Naive thymus-derived CD8-positive, alpha-beta T cell (primary cell): Measurements from ENCODE around the gene CDC34. TPM values are rescaled to one million over a fixed set of nuclear protein-coding genes. Genes with fewer than 3 reads are reported as not detected.
A peak's percentile ranks its signal among the peaks of the same experiment; 100 is the strongest.

ENCODE experiments used
- ATAC-seq, 2 donors: fragments of 150-1000 bp; cut with Tn5 transposase in 1 of 2; sonication (Bioruptor Pico), chemical (Tn5 transposase) in 1 of 2; 1 replicate in 1 of 2; 2 replicates in 1 of 2; pipeline ENCODE4 v1.10.0; 2021; ENCODE audit warnings: mild to moderate bottlenecking in 2 of 2, moderate library complexity in 2 of 2
- POLR2A ChIA-PET: fragments of 350-600 bp; sonication (Branson Sonifier 250); formaldehyde crosslinking; loops from one replicate; lab custom pipeline; 2021; ENCODE audit warnings: antibody characterized with exemption; lab: Charles Lee
- DNase-seq, 10 donors: peaks; one replicate each; pipeline versions ENCODE4 v3.0.0 to v3.0.0-alpha.2; 2020 to 2022
- H3K27ac Mint-ChIP-seq, 10 donors: one replicate each; pipeline ENCODE4 v1.8.0; 2020 to 2022; ENCODE audit warnings: mild to moderate bottlenecking in 10 of 10, mixed read lengths in 10 of 10, moderate library complexity in 4 of 10, inconsistent platforms in 1 of 10
- H3K27me3 Mint-ChIP-seq, 5 donors: one replicate each; pipeline ENCODE4 v1.8.0; 2021 to 2022; ENCODE audit warnings: mixed read lengths in 5 of 5
- H3K36me3 Mint-ChIP-seq, 3 donors: one replicate each; pipeline ENCODE4 v1.8.0; 2020 to 2022; ENCODE audit warnings: mixed read lengths in 3 of 3, mild to moderate bottlenecking in 2 of 3, inconsistent platforms in 1 of 3
- H3K4me1 Mint-ChIP-seq, 4 donors: one replicate each; pipeline ENCODE4 v1.8.0; 2021 to 2022; ENCODE audit warnings: mixed read lengths in 4 of 4
- H3K4me3 Mint-ChIP-seq, 10 donors: one replicate each; pipeline ENCODE4 v1.8.0; 2020 to 2022; ENCODE audit warnings: mild to moderate bottlenecking in 10 of 10, mixed read lengths in 10 of 10, moderate library complexity in 6 of 10, inconsistent platforms in 1 of 10
- H3K9me3 Mint-ChIP-seq, 9 donors: one replicate each; pipeline ENCODE4 v1.8.0; 2020 to 2022; ENCODE audit warnings: mixed read lengths in 9 of 9, mild to moderate bottlenecking in 3 of 9, inconsistent platforms in 1 of 9, moderate library complexity in 1 of 9
- polyA plus RNA-seq, 3 donors: library from polyadenylated mRNA; unstranded; fragments of 300-500 nt; fragmentation: Illumina TruSeq; gene quantifications; one replicate each; pipeline ENCODE4 v1.2.3, GENCODE V29; 2021
- total RNA-seq, 8 experiments: library from RNA in 2 of 8; stranded (reverse) in 2 of 8; gene quantifications; one replicate each; pipeline ENCODE4 v1.2.3 and lab custom pipeline; 2021 to 2026

The CDC34 gene
- total and polyA plus RNA-seq, 5 experiments from 2014 or later, result 20.6 to 46.7 (median 41.7) TPM

DNA sequence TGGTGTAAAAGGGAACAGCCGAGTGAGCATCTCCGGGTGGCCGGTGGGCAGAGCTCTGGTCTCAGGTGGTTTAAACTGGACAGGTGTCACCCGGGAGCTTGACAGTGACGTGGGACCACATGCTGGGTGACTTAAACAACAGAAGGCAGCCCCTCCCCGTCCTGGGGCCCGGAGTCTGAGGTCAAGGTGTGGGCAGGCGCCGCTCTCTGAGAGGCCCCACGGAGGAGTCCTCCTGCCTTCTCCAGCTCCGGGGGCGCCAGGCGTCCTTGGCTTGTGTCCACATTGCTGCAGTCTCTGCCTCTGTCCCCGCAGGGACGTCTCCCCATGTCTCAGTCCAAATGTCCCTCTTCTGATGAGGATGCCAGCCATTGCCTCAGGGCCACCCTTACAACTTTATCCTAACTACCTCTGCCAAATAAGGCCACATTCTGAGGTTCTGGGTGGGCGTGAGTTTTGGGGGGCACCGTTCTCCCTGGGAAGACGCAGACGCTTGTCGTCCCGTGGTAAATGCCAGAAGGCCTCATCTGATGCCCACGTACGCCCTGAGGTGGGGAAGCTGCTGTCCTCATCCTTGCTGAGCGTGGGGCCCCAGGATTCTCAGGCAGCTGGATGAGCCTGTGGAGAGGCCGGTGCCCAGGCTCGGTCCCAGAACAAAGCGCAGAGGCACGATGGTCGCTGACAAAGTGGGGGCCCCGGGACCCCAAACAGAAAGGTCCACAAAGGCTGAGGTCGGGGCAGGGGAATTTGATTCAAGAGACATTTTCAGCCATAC lies 25.2 kb downstream of the CDC34 start:
- Mint-ChIP-seq H3K4me3 (no peak overlapping the region), H3K9me3 (no peaks in the 10 kb centered on the region), H3K27me3 (no peaks in the 10 kb centered on the region), H3K27ac (no peak overlapping the region), H3K36me3 (peaks cover 0 to 2% (median 0%) of the 10 kb centered on the region in 3 donors), H3K4me1 (peaks cover 0 to 3% (median under 1%) of the 10 kb centered on the region in 4 donors)
- POLR2A ChIA-PET, result interaction anchor here (1.0 kb wide), 1 partner anchor 25 kb away, joined by 3 read pairs; the partner anchor contains the start of gene CDC34
- ATAC-seq (no peak), DNase-seq (peak in 1 of 10 donors; percentile 35)

DNA sequence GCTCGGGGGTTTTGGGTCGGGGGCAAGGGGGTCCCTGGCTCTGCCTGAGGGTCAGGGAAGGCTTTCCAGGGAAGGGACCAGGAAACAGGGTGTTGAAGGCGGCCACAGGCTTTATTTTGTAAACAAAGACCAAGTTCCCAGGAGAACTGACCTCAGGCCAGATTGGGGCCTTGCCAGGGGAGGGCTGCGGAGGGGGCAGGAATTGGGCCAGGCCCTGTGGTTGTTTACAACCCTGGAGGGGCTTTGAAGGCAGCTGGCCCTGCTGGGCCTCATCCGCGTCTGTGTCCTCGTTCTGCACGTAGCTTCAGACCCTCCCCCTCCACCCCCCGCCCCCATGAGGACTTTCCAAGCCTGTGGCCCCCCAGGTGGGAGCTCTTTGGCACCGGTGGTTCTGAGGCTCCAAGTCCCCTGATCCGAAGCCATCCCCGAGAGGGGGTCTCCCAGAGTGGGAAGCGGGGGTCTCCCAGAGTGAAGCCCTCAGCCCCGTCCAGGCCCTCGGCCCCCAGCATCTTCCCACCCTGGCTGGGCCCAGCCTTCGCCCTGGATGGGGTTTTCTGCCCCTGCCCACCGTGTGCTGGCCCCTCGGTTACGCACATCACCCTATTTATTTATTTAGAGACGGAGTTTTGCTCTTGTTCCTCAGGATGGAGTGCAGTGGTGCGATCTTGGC lies 27.3 kb downstream of the CDC34 start:
- H3K36me3 Mint-ChIP-seq, result no peaks in the 10 kb centered on the region
- POLR2A ChIA-PET, result no interaction called here
- no peak overlapping the region for H3K27ac Mint-ChIP-seq
- H3K4me3 Mint-ChIP-seq, result no peak overlapping the region
- H3K27me3 Mint-ChIP-seq, result no peaks in the 10 kb centered on the region
- no peak for ATAC-seq
- DNase-seq, result peak in 1 of 10 donors; percentile 43
- H3K9me3 Mint-ChIP-seq, result no peaks in the 10 kb centered on the region
- H3K4me1 Mint-ChIP-seq, result peaks cover 0 to 3% (median 0%) of the 10 kb centered on the region in 4 donors

DNA sequence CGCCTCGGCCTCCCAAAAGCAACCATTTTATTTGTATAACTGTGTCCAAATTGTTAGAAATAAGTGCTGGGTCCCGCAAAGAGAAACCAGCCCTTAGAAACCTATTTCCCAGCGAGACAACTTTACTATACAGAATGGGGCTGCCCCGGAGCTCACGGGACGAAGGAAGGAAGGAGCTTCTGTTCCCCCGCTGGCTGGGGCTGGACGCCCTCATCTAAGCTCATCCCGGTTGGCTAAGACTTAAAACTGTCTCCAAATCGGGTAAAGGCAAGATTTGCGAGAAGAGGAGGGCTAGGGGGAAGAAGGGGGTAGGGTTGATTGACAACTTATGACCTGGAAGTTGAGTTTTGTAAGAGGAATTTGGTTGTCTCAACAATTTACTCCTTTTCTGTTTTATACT lies 28.6 kb downstream of the CDC34 start:
- H3K4me3 Mint-ChIP-seq, result no peak overlapping the region
- DNase-seq, result no peak
- peaks cover 0 to 3% (median 0%) of the 10 kb centered on the region in 4 donors for H3K4me1 Mint-ChIP-seq
- H3K9me3 Mint-ChIP-seq, result no peaks in the 10 kb centered on the region
- no peaks in the 10 kb centered on the region for H3K27me3 Mint-ChIP-seq
- POLR2A ChIA-PET, result no interaction called here
- peak overlapping the region in 1 of 10 donors; percentile 56 for H3K27ac Mint-ChIP-seq
- no peaks in the 10 kb centered on the region for H3K36me3 Mint-ChIP-seq
- ATAC-seq, result no peak

DNA sequence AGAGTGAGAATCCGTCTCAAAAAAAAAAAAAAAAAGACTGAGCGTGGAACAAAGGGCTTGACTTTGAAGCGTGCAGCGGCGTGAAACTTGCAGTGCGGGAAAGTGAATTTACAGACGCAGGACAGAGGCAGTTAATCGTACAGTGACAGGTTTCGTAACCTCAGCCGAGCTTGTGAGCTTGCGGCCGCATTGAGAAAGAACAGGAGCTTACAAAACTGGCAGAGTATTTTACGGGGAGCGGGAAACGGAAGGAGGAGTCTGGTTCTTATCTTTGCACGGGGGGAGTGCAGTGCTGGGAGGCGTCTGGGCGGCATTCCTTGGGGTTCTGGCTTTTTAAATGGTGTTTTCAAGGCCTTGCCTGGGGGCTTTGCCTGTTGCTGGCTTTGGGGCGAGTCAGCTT lies 34.8 kb downstream of the CDC34 start:
- POLR2A ChIA-PET, result interaction anchor here (0.7 to 1.0 kb wide), 2 partner anchors 18 to 55 kb away, joined by 3 read pairs; no protein-coding TSS in a partner anchor
- H3K4me3 Mint-ChIP-seq, result peak overlapping the region in 1 of 10 donors; percentile 26

DNA sequence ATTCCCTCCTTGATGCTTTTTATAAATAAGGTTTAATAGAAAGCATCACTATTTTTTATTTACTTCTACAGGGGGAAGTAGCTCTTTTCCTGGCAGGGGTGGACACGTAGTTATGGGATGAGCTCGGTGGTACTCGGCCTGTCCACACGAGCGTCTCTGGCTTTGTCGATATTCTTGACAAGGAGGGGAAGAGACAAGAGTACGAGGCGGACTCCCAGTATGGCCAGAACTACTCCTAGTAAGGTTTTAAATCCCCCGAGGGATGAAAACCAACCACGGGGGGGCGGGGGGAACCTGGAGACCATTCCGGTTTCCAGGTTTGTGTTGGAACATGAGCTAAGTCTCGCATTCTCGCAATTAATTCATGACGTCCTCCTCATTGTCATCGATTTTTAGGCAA lies 35.3 kb downstream of the CDC34 start:
- ATAC-seq, result no peak
- peak overlapping the region in 1 of 10 donors; percentile 29 for H3K27ac Mint-ChIP-seq

More for the DNA sequence above, 34.8 kb downstream of the CDC34 start:
- Mint-ChIP-seq H3K36me3 (no peaks in the 10 kb centered on the region), H3K9me3 (peaks cover 0 to 4% (median 0%) of the 10 kb centered on the region in 9 donors), H3K27me3 (peaks cover 0 to 3% (median 0%) of the 10 kb centered on the region in 5 donors), H3K27ac (peak overlapping the region in 2 of 10 donors; percentile 29 to 35), H3K4me1 (peaks cover 7 to 15% (median 10%) of the 10 kb centered on the region in 4 donors)
- DNase-seq (no peak), ATAC-seq (no peak)

DNA sequence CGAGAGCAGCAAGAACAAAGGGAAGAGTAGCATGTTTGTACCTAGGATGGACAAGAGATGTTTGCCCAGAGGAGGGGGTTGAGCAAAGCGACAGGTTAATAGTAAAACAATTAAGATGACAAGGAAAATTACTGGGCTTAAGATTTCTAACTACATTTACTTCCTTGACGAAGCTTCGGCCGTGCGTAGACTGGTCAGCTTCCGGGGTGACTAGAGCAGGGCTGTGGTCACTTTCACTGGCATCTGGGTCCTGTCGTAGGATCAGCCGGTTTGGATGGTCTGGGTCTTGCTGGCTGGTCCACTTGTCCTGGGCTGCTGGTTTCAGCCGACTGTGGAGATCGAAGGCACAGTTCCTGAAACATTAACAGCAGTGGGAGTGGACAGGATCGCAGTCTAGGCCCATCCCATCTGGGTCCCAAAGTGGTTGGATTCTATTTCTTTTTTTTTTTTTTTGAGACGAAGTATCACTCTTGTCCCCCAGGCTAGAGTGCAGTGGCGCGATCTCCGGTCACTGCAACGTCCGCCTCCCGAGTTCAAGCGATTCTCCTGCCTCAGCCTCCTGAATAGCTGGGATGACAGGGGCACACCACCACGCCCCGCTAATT lies 35.8 kb downstream of the CDC34 start:
- Mint-ChIP-seq H3K27me3 (peaks cover 0 to 3% (median 0%) of the 10 kb centered on the region in 5 donors), H3K27ac (peak overlapping the region in 1 of 10 donors; percentile 35), H3K9me3 (peaks cover 0 to 4% (median 0%) of the 10 kb centered on the region in 9 donors), H3K4me3 (no peak overlapping the region), H3K36me3 (no peaks in the 10 kb centered on the region), H3K4me1 (peaks cover 9 to 17% (median 16%) of the 10 kb centered on the region in 4 donors)
- POLR2A ChIA-PET, result interaction anchor here (0.7 to 1.4 kb wide), 5 partner anchors 9 to 472 kb away, joined by 3 read pairs; no protein-coding TSS in a partner anchor
- no peak for DNase-seq
- no peak for ATAC-seq

More for the DNA sequence above, 35.3 kb downstream of the CDC34 start:
- Mint-ChIP-seq H3K9me3 (peaks cover 0 to 4% (median 0%) of the 10 kb centered on the region in 9 donors), H3K36me3 (no peaks in the 10 kb centered on the region), H3K27me3 (peaks cover 0 to 3% (median 0%) of the 10 kb centered on the region in 5 donors), H3K4me1 (peaks cover 7 to 16% (median 13%) of the 10 kb centered on the region in 4 donors), H3K4me3 (peak overlapping the region in 2 of 10 donors; percentile 34 to 47)
- POLR2A ChIA-PET, result interaction anchor here (0.7 to 1.4 kb wide), 4 partner anchors 13 to 56 kb away, joined by 3 read pairs; no protein-coding TSS in a partner anchor
- DNase-seq, result no peak

DNA sequence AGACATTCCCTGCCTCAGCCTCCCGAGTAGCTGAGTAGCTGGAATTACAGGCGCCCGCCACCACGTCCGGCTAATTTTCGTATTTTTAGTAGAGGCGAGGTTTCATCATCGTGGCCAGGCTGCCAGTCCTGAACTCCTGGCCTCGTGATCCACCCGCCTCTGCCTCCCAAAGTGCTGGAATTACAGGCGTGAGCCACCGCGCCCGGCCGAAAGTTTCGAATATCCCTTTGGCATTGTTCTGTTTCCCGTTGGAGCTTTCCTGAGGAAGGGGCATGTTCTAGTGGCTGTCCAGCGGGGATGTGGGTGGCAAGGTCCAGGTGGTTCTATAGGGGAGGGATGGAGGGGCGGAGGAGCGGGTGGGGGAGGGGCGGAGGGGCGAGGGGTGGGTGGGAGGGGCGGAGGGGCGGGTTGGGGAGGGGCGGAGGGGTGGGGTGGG lies 38.7 kb downstream of the CDC34 start:
- POLR2A ChIA-PET, result interaction anchor here (1.5 kb wide), 1 partner anchor 39 kb away, joined by 4 read pairs; the partner anchor contains the start of gene CDC34
- ATAC-seq (no peak), DNase-seq (peak in 2 of 10 donors; percentile 27 to 41)
- H3K27ac Mint-ChIP-seq, result peak overlapping the region in 4 of 10 donors; percentile 25 to 95 (median 55)
- peaks cover 0 to 4% (median 0%) of the 10 kb centered on the region in 9 donors for H3K9me3 Mint-ChIP-seq
- H3K4me1 Mint-ChIP-seq, result peaks cover 14 to 38% (median 34%) of the 10 kb centered on the region in 4 donors
- H3K4me3 Mint-ChIP-seq, result peak overlapping the region in 9 of 10 donors; percentile 28 to 91 (median 62)
- no peaks in the 10 kb centered on the region for H3K36me3 Mint-ChIP-seq
- H3K27me3 Mint-ChIP-seq, result peaks cover 0 to 3% (median 0%) of the 10 kb centered on the region in 5 donors

DNA sequence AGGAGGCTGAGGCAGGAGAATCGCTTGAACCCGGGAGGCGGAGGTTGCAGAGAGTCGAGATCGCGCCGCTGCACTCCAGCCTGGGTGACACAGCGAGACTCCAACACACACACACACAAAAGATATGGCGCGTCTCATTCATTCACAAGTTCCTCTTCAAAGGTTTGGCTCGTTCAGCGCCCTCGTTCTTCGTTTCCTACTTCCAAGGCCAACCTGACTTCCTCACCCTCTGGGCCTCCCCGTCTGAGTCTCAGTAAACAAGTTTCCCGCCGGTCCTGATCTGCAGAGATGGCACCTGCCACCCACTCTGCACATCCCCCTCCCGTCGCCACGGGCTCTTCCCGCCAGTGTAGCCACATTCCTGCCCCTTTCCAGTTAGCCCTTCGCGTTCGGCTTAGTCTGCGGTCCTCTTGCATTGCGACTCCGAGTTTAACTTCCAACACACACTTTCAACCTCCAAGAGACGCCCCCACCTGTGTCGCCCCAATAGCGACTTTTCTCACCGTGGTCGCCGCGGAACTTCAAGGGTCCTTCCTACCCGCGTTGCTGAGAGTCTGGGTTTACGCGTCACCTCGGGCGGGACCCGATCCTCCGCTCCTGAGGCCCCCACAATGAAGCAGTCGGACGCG lies 39.5 kb downstream of the CDC34 start:
- POLR2A ChIA-PET, result interaction anchor here (0.9 to 2.1 kb wide), 3 partner anchors 40 to 65 kb away, joined by 6 to 17 read pairs (median 8); partner anchors contain the start of gene CDC34
- Mint-ChIP-seq H3K36me3 (no peaks in the 10 kb centered on the region), H3K4me1 (peaks cover 14 to 41% (median 36%) of the 10 kb centered on the region in 4 donors), H3K27me3 (peaks cover 0 to 3% (median 0%) of the 10 kb centered on the region in 5 donors), H3K4me3 (peak overlapping the region; percentile 85 to 99 (median 97)), H3K27ac (peak overlapping the region; percentile 92 to 100 (median 98)), H3K9me3 (peaks cover 0 to 4% (median 0%) of the 10 kb centered on the region in 9 donors)
- DNase-seq, result peak; percentile 39 to 77 (median 66)
- peak; percentile 38 to 41 for ATAC-seq

DNA sequence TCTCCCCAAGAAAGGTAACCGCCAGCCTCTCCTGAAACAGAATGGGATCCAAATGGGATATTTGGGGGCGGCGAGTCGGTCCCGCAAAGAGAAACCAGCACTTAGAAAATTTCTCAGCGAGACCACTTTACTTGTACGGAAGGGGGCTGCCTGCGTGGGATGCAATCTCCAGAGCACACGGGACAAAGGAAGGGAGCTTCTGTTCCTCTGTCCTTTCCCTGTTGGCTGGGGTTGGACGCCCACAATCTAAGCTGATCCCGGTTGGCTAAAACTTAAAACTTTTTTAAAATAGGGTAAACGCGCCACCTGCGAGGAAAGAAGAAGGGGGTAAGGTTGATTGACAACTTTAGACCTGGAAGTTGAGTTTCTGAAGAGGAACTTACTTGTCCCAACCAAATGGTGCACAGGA lies 40.0 kb downstream of the CDC34 start:
- Mint-ChIP-seq H3K9me3 (peaks cover 0 to 4% (median 0%) of the 10 kb centered on the region in 9 donors), H3K27me3 (peaks cover 0 to 3% (median 0%) of the 10 kb centered on the region in 5 donors), H3K27ac (peak overlapping the region; percentile 92 to 100 (median 98)), H3K4me3 (peak overlapping the region; percentile 85 to 99 (median 97)), H3K36me3 (no peaks in the 10 kb centered on the region), H3K4me1 (peaks cover 12 to 46% (median 39%) of the 10 kb centered on the region in 4 donors)
- POLR2A ChIA-PET, result interaction anchor here (0.6 to 2.1 kb wide), 5 partner anchors 40 to 285 kb away, joined by 3 to 17 read pairs (median 6); partner anchors contain the start of gene CDC34
- ATAC-seq (peak; percentile 10 to 27), DNase-seq (peak in 2 of 10 donors; percentile 27 to 31)

DNA sequence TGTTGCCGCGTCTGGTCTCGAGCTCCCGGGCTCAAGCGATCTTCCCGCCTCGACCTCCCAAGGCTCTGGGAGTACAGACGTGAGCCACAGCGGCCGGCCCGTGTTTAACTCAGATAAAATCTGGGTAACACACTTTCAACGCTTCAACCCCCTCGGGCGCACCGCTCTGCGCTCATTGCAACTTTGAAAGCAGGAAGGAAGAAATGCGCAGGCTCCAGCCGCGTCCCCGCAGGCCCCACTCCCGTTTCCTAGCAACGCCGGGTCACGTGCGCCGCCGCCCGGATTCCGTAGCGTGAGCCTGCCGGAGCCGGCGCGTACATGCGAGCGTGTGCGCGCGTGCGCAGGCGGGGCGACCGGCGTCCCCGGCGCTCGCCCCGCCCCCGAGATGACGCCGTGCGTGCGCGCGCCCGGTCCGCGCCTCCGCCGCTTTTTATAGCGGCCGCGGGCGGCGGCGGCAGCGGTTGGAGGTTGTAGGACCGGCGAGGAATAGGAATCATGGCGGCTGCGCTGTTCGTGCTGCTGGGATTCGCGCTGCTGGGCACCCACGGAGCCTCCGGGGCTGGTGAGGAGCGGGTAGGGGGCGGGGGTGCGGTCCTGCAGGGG lies 40.7 kb downstream of the CDC34 start, which contains the start of gene BSG:
Gene BSG, plus strand, starts transcription at position 457 of the 603 bp plus-strand sequence. Its CDS starts 39 bp downstream, at position 496.
- H3K27ac Mint-ChIP-seq, result peak within 1 kb of the TSS; percentile 92 to 100 (median 98)
- no peaks in the 10 kb centered on the region for H3K36me3 Mint-ChIP-seq
- DNase-seq (peak; percentile 95 to 99 (median 98)), ATAC-seq (peak; percentile 79 to 84)
- H3K9me3 Mint-ChIP-seq, result peaks cover 0 to 4% (median 0%) of the 10 kb centered on the region in 9 donors
- H3K4me1 Mint-ChIP-seq, result peaks cover 14 to 52% (median 43%) of the 10 kb centered on the region in 4 donors
- peak within 1 kb of the TSS; percentile 85 to 99 (median 97) for H3K4me3 Mint-ChIP-seq
- POLR2A ChIA-PET, result interaction anchor here (0.6 to 2.1 kb wide), 6 partner anchors 41 to 284 kb away, joined by 3 to 17 read pairs (median 6); partner anchors contain the start of gene CDC34
- H3K27me3 Mint-ChIP-seq, result peaks cover 0 to 3% (median 0%) of the 10 kb centered on the region in 5 donors
